ENCODE measurements around the gene COMMD6. TPM values are rescaled to one million over a fixed set of nuclear protein-coding genes. Genes with fewer than 3 reads are reported as not detected.
"Not testable (repeated sequence)": the region's sequence is repeated elsewhere in the genome, so short reads cannot be mapped to it uniquely, and the experiment has no call there.

COMMD6 gene
- total and polyA plus RNA-seq, 2 donors (not counting 3 experiments of a cell fraction or from before 2014, with no cell fraction given), result 71.7 to 122 TPM

- H3K4me2 ChIP-seq (ENCODE audit: insufficient read depth, low read length), result no peak overlapping the region
- no peaks in the 10 kb centered on the region for H3K9me3 ChIP-seq (replicated peaks; ENCODE audit: control insufficient read depth, insufficient read depth, low read length)
- H3K9ac ChIP-seq (replicated peaks; ENCODE audit: extremely low read depth, insufficient read depth, low read length), result no peak overlapping the region
- no peak overlapping the region for H2AFZ ChIP-seq (ENCODE audit: low read depth, low read length)
- ChIA-PET CTCF (interaction anchor here (1.5 to 1.8 kb wide), 3 partner anchors 10 to 176 kb away, joined by 4 to 7 read pairs (median 5); partner anchors contain the start of genes COMMD6 and TBC1D4), POLR2A (no interaction called here)
- DNase-seq (ENCODE audit: low read depth, low spot score) (no peak), FAIRE-seq (no peak)
- peaks cover 10% of the 10 kb centered on the region for H3K4me1 ChIP-seq (ENCODE audit: control insufficient read depth, extremely low read depth, insufficient read depth, low read length)
- H3K27me3 ChIP-seq (ENCODE audit: control insufficient read depth in 2 of 2, insufficient read depth in 2 of 2, low read length in 2 of 2), result no peaks in the 10 kb centered on the region
- H4K20me1 ChIP-seq (replicated peaks; ENCODE audit: control insufficient read depth, extremely low read depth, insufficient read depth, low read length), result no peaks in the 10 kb centered on the region
- TF ChIP-seq FOS (IDR thresholded peaks at IDR 0.05; ENCODE audit: borderline replicate concordance, insufficient read depth, low read length) (no peak), EZH2 (IDR thresholded peaks at IDR 0.05; ENCODE audit: borderline replicate concordance, low read depth, low read length, severe bottlenecking) (no peak), POLR2A (IDR thresholded peaks at IDR 0.05; ENCODE audit: low read depth, low read length) (no peak), POLR2AphosphoS5 (IDR thresholded peaks at IDR 0.05; ENCODE audit: insufficient read depth, low read depth, low read length) (no peak), MAX (IDR thresholded peaks at IDR 0.05; ENCODE audit: insufficient read depth, insufficient read length) (no peak), CTCF (IDR thresholded peaks at IDR 0.05; ENCODE audit: extremely low read depth in 1 of 2, insufficient read depth in 1 of 2, low read depth in 1 of 2, low read length in 2 of 2) (no peak), JUN (IDR thresholded peaks at IDR 0.05; ENCODE audit: borderline replicate concordance, insufficient read depth, insufficient read length, low read depth) (no peak), MYC (IDR thresholded peaks at IDR 0.05; ENCODE audit: low read depth, low read length) (no peak), GATA2 (IDR thresholded peaks at IDR 0.05; ENCODE audit: insufficient read depth, insufficient read length, low read depth, low read length) (no peak)
- no peaks in the 10 kb centered on the region for H3K36me3 ChIP-seq (ENCODE audit: control insufficient read depth in 2 of 2, extremely low read depth in 1 of 2, insufficient read depth in 2 of 2, low read length in 2 of 2)
- no TSS peak for BruUV-seq (replicated peaks)
- no peaks in the 10 kb centered on the region for H3K9me1 ChIP-seq (replicated peaks; ENCODE audit: control insufficient read depth, extremely low read depth, insufficient read depth, low read length)
- peaks cover 16% of the 10 kb centered on the region for H3K79me2 ChIP-seq (ENCODE audit: control insufficient read depth, insufficient read depth, low read length)
- intact Hi-C loops (cut with micrococcal nuclease) (no loop called here), dilution Hi-C loops (cut with MboI; ENCODE audit: extremely low pct_ligation_motif_present, low sequenced_read_pairs) (no loop called here)
- no peak overlapping the region for H3K27ac ChIP-seq (ENCODE audit: insufficient read depth, low read depth, low read length)
- no peak overlapping the region for H3K4me3 ChIP-seq (replicated peaks in 1 of 3; ENCODE audit: insufficient read depth in 1 of 3, low read depth in 1 of 3, low read length in 3 of 3)
Observed at GRCh38 chr13:75547917-75548316, 10.3 kb upstream of the COMMD6 start.

GRCh38 chr13:75545386-75545785 is 7.7 kb upstream of the COMMD6 start:
- CTCF ChIA-PET; H3K27ac ChIP-seq (ENCODE audit: insufficient read depth, low read depth, low read length); dilution Hi-C loops (cut with MboI; ENCODE audit: extremely low pct_ligation_motif_present, low sequenced_read_pairs); H2AFZ ChIP-seq (ENCODE audit: low read depth, low read length); H3K36me3 ChIP-seq (ENCODE audit: control insufficient read depth in 2 of 2, extremely low read depth in 1 of 2, insufficient read depth in 2 of 2, low read length in 2 of 2); FAIRE-seq; H3K4me1 ChIP-seq (ENCODE audit: control insufficient read depth, extremely low read depth, insufficient read depth, low read length); DNase-seq (ENCODE audit: low read depth, low spot score); intact Hi-C loops (cut with micrococcal nuclease); H3K9me1 ChIP-seq (replicated peaks; ENCODE audit: control insufficient read depth, extremely low read depth, insufficient read depth, low read length); H3K27me3 ChIP-seq (ENCODE audit: control insufficient read depth in 2 of 2, insufficient read depth in 2 of 2, low read length in 2 of 2); H3K9me3 ChIP-seq (replicated peaks; ENCODE audit: control insufficient read depth, insufficient read depth, low read length); H3K4me2 ChIP-seq (ENCODE audit: insufficient read depth, low read length); H3K79me2 ChIP-seq (ENCODE audit: control insufficient read depth, insufficient read depth, low read length); H3K9ac ChIP-seq (replicated peaks; ENCODE audit: extremely low read depth, insufficient read depth, low read length); H3K4me3 ChIP-seq (replicated peaks in 1 of 3; ENCODE audit: insufficient read depth in 1 of 3, low read depth in 1 of 3, low read length in 3 of 3); BruUV-seq (replicated peaks); POLR2A ChIA-PET; H4K20me1 ChIP-seq (replicated peaks; ENCODE audit: control insufficient read depth, extremely low read depth, insufficient read depth, low read length): not testable (repeated sequence)
